Measurements from ENCODE around the gene MYT1. TPM values are rescaled to one million over a fixed set of nuclear protein-coding genes. Genes with fewer than 3 reads are reported as not detected.

Gene MYT1
- total and polyA plus RNA-seq, 4 donors: under 0.01 to 6.5 (median 0.08) TPM

- Histone ChIP-seq H3K4me3 (ENCODE audit: low read depth in 1 of 3, low read length in 3 of 3) (no peak overlapping the region), H3K9me3 (ENCODE audit: control insufficient read depth in 4 of 4, low read length in 3 of 4) (no peaks in the 10 kb centered on the region), H3K27ac (ENCODE audit: low read depth in 1 of 2, low read length in 2 of 2) (no peak overlapping the region), H3K9ac (ENCODE audit: low read depth in 1 of 2, low read length in 2 of 2) (no peak overlapping the region), H3K27me3 (ENCODE audit: control insufficient read depth in 4 of 4, insufficient read depth in 4 of 4, low read length in 3 of 4) (no peaks in the 10 kb centered on the region), H3K36me3 (ENCODE audit: control insufficient read depth in 4 of 4, insufficient read depth in 3 of 4, low read depth in 1 of 4, low read length in 3 of 4) (no peaks in the 10 kb centered on the region), H3K4me1 (ENCODE audit: control insufficient read depth in 4 of 4, insufficient read depth in 4 of 4, low read length in 3 of 4) (peaks cover 1 to 29% (median 17%) of the 10 kb centered on the region in 4 donors)
- WGBS: 84% methylated on average over 17 of the region's 17 CpGs
- no peak for TF ChIP-seq FOXA1 (IDR thresholded peaks at IDR 0.05)
- TF ChIP-seq SP1 (IDR thresholded peaks at IDR 0.05): no peak
- TF ChIP-seq GABPA (IDR thresholded peaks at IDR 0.05 in 1 of 2, conservative IDR thresholded peaks at IDR 0.05 in 1 of 2): no peak
- no peak for TF ChIP-seq HNF4A (conservative IDR thresholded peaks at IDR 0.05)
- TF ChIP-seq YY1 (IDR thresholded peaks at IDR 0.05): no peak
- TF ChIP-seq ATF3 (IDR thresholded peaks at IDR 0.05): no peak
- peak; percentile 82 for DNase-seq (ENCODE audit: low spot score)
Observed at GRCh38 chr20:64220891-64221527, 56.8 kb downstream of the MYT1 start.

GRCh38 chr20:64222291-64222735 is 58.1 kb downstream of the MYT1 start:
- no peaks in the 10 kb centered on the region for H3K27me3 ChIP-seq (ENCODE audit: control insufficient read depth in 4 of 4, insufficient read depth in 4 of 4, low read length in 3 of 4)
- no peaks in the 10 kb centered on the region for H3K9me3 ChIP-seq (ENCODE audit: control insufficient read depth in 4 of 4, low read length in 3 of 4)
- WGBS: 23% methylated on average over 5 of the region's 5 CpGs
- TF ChIP-seq YY1 (IDR thresholded peaks at IDR 0.05) (no peak), GABPA (IDR thresholded peaks at IDR 0.05 in 1 of 2, conservative IDR thresholded peaks at IDR 0.05 in 1 of 2) (no peak), CTCF (IDR thresholded peaks at IDR 0.05; ENCODE audit: low read depth, low read length, missing input control) (peak; percentile 18), EGR1 (IDR thresholded peaks at IDR 0.05; ENCODE audit: low read depth in 2 of 2) (no peak), FOXA1 (IDR thresholded peaks at IDR 0.05) (no peak), NR2F2 (IDR thresholded peaks at IDR 0.05) (no peak), HNF4G (IDR thresholded peaks at IDR 0.05) (no peak), MAX (IDR thresholded peaks at IDR 0.05) (no peak), RAD21 (IDR thresholded peaks at IDR 0.05) (peak; percentile 42 to 72), SP1 (IDR thresholded peaks at IDR 0.05) (peak; percentile 70), REST (IDR thresholded peaks at IDR 0.05) (peak; percentile 71), FOXA2 (IDR thresholded peaks at IDR 0.05) (no peak), TAF1 (conservative IDR thresholded peaks at IDR 0.05) (no peak), RXRA (IDR thresholded peaks at IDR 0.05) (peak; percentile 100), ATF3 (IDR thresholded peaks at IDR 0.05) (no peak), ZBTB33 (IDR thresholded peaks at IDR 0.05) (no peak), HNF4A (conservative IDR thresholded peaks at IDR 0.05) (peak; percentile 72 to 75), JUND (IDR thresholded peaks at IDR 0.05) (peak in 1 of 2 donors; percentile 72)
- no peak overlapping the region for H3K9ac ChIP-seq (ENCODE audit: low read depth in 1 of 2, low read length in 2 of 2)
- peak; percentile 54 for DNase-seq (ENCODE audit: low spot score)
- H3K4me3 ChIP-seq (ENCODE audit: low read depth in 1 of 3, low read length in 3 of 3): no peak overlapping the region
- H3K4me1 ChIP-seq (ENCODE audit: control insufficient read depth in 4 of 4, insufficient read depth in 4 of 4, low read length in 3 of 4): peaks cover 1 to 29% (median 17%) of the 10 kb centered on the region in 4 donors
- peak overlapping the region; percentile 70 to 87 for H3K27ac ChIP-seq (ENCODE audit: low read depth in 1 of 2, low read length in 2 of 2)
- H3K36me3 ChIP-seq (ENCODE audit: control insufficient read depth in 4 of 4, insufficient read depth in 3 of 4, low read depth in 1 of 4, low read length in 3 of 4): no peaks in the 10 kb centered on the region
